ENCODE results near the gene PHF19. TPM values are rescaled to one million over a fixed set of nuclear protein-coding genes. Genes with fewer than 3 reads are reported as not detected.

PHF19 gene
- polyA plus RNA-seq, 1 of the 3 experiments (the other 2 are of a cell fraction) = 33.4 TPM

DNA sequence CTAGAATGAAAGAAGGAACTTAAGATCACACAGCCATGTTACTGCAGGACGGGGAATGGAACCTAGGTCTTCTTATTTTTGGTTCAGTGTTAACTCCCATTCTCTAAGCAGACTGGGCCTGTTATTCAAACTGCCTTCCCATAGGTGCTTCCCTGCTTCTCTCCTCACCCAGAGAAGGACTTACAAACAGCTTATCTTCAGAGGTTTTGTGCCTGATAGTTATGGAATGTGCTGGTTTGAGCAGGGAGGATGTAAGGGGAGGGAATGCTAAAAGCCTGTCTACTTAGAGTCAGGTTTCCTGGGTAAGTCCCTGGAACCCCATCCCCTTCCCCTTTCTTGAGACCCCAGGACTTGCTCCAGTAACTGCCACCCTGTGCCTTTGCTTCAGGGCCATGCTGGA lies 30.1 kb downstream of the PHF19 start:
- H3K27me3 ChIP-seq (ENCODE audit: insufficient read depth) = no peaks in the 10 kb centered on the region
- no peak for DNase-seq
- CTCF ChIA-PET = no interaction called here

More for the DNA sequence above, 30.1 kb downstream of the PHF19 start:
- H3K4me3 ChIP-seq (ENCODE audit: low read depth in 2 of 2, low read length in 1 of 2) = no peak overlapping the region
- H3K4me1 ChIP-seq (ENCODE audit: control insufficient read depth in 1 of 2, insufficient read depth in 2 of 2, low read depth in 1 of 2, low read length in 1 of 2) = peaks cover 5 to 12% of the 10 kb centered on the region in 2 experiments; a peak in 1 of 4 replicates
- 100% methylated on average over 1 of the region's 1 CpG for WGBS (ENCODE audit: low lambda C conversion rate)
- TF ChIP-seq YY1 (IDR thresholded peaks at IDR 0.05; ENCODE audit: low read depth) (no peak), GATA2 (CRISPR knock-in tag; IDR thresholded peaks at IDR 0.05) (no peak), EP300 (IDR thresholded peaks at IDR 0.05; ENCODE audit: borderline replicate concordance in 1 of 2, low read depth in 1 of 2, low read length in 1 of 2) (no peak), NRF1 (IDR thresholded peaks at IDR 0.05; ENCODE audit: low read depth, low read length) (no peak), CHD2 (IDR thresholded peaks at IDR 0.05; ENCODE audit: low read length, partially characterized antibody) (no peak), IRF3 (IDR thresholded peaks at IDR 0.05; ENCODE audit: low read depth, low read length) (no peak), FOSL2 (IDR thresholded peaks at IDR 0.05; ENCODE audit: borderline replicate concordance, low read depth) (no peak), GABPA (IDR thresholded peaks at IDR 0.05; ENCODE audit: low read depth) (no peak), JUND (IDR thresholded peaks at IDR 0.05) (no peak), FOXM1 (IDR thresholded peaks at IDR 0.05; ENCODE audit: low read depth) (no peak), MEF2A (IDR thresholded peaks at IDR 0.05; ENCODE audit: borderline replicate concordance, low read depth) (no peak)
- TF ChIP-seq, protein P1, sequence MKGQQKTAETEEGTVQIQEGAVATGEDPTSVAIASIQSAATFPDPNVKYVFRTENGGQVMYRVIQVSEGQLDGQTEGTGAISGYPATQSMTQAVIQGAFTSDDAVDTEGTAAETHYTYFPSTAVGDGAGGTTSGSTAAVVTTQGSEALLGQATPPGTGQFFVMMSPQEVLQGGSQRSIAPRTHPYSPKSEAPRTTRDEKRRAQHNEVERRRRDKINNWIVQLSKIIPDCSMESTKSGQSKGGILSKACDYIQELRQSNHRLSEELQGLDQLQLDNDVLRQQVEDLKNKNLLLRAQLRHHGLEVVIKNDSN (IDR thresholded peaks at IDR 0.05; ENCODE audit: borderline replicate concordance, low read depth) = no peak
- TF ChIP-seq, protein P2, sequence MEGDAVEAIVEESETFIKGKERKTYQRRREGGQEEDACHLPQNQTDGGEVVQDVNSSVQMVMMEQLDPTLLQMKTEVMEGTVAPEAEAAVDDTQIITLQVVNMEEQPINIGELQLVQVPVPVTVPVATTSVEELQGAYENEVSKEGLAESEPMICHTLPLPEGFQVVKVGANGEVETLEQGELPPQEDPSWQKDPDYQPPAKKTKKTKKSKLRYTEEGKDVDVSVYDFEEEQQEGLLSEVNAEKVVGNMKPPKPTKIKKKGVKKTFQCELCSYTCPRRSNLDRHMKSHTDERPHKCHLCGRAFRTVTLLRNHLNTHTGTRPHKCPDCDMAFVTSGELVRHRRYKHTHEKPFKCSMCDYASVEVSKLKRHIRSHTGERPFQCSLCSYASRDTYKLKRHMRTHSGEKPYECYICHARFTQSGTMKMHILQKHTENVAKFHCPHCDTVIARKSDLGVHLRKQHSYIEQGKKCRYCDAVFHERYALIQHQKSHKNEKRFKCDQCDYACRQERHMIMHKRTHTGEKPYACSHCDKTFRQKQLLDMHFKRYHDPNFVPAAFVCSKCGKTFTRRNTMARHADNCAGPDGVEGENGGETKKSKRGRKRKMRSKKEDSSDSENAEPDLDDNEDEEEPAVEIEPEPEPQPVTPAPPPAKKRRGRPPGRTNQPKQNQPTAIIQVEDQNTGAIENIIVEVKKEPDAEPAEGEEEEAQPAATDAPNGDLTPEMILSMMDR (IDR thresholded peaks at IDR 0.05) = no peak
- TF ChIP-seq, protein P3, sequence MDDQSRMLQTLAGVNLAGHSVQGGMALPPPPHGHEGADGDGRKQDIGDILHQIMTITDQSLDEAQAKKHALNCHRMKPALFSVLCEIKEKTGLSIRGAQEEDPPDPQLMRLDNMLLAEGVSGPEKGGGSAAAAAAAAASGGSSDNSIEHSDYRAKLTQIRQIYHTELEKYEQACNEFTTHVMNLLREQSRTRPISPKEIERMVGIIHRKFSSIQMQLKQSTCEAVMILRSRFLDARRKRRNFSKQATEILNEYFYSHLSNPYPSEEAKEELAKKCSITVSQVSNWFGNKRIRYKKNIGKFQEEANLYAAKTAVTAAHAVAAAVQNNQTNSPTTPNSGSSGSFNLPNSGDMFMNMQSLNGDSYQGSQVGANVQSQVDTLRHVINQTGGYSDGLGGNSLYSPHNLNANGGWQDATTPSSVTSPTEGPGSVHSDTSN (IDR thresholded peaks at IDR 0.05) = no peak
- peaks cover 11% of the 10 kb centered on the region for H3F3A ChIP-seq (replicated peaks; ENCODE audit: insufficient read depth)
- peaks cover 9 to 11% of the 10 kb centered on the region in 2 experiments for H3K36me3 ChIP-seq (replicated peaks in 1 of 2; ENCODE audit: control insufficient read depth in 1 of 2, insufficient read depth in 2 of 2, low read length in 1 of 2)
- POLR2A ChIA-PET = no interaction called here
- H2AFZ ChIP-seq (ENCODE audit: low read depth) = no peak overlapping the region
- no peaks in the 10 kb centered on the region for H3K9me3 ChIP-seq
- H3K9ac ChIP-seq = no peak overlapping the region
- peaks cover 23% of the 10 kb centered on the region for H3K79me2 ChIP-seq (ENCODE audit: insufficient read depth)
- no peaks in the 10 kb centered on the region for H3K9me2 ChIP-seq
- H3K27ac ChIP-seq (ENCODE audit: low read depth in 2 of 2, low read length in 1 of 2) = no peak overlapping the region
- H3K4me2 ChIP-seq = no peak overlapping the region
- H4K20me1 ChIP-seq (ENCODE audit: insufficient read depth) = no peaks in the 10 kb centered on the region
